Thyroid gland (tissue), 4 donors: Measurements from ENCODE around the gene C5orf46. TPM values are rescaled to one million over a fixed set of nuclear protein-coding genes. Genes with fewer than 3 reads are reported as not detected.
"Not testable (repeated sequence)": the region's sequence is repeated elsewhere in the genome, so short reads cannot be mapped to it uniquely, and the experiment has no call there.

Experiments
- DNase-seq, 2 donors: peaks; one replicate each; pipeline ENCODE4 v3.0.0-alpha.2; 2019
- H3K27ac ChIP-seq, 3 donors: fragments of 200-600 bp; sonication (generic); 1 replicate in 2 of 3; 2 replicates in 1 of 3; pipeline ENCODE4 v1.5.1; 2016 to 2019; ENCODE audit warnings: mild to moderate bottlenecking in 1 of 3, moderate library complexity in 1 of 3
- H3K27me3 ChIP-seq: fragments of 200-600 bp; sonication (generic); one replicate; pipeline ENCODE4 v1.5.1; 2019
- H3K36me3 ChIP-seq, 2 donors: fragments of 200-600 bp; sonication (generic); one replicate each; pipeline ENCODE4 v1.5.1; 2016 to 2019
- H3K4me1 ChIP-seq, 2 donors: fragments of 200-600 bp; sonication (generic); one replicate each; pipeline ENCODE4 v1.5.1; 2017 to 2019
- H3K4me3 ChIP-seq, 3 donors: fragments of 200-600 bp; sonication (generic); replicated peaks in 1 of 3; 1 replicate in 2 of 3; 2 replicates in 1 of 3; pipeline ENCODE4 v1.5.1; 2016; ENCODE audit warnings: mild to moderate bottlenecking in 1 of 3
- H3K9me3 ChIP-seq: fragments of 200-600 bp; sonication (generic); one replicate; pipeline ENCODE4 v1.5.1; 2017
- CTCF ChIP-seq, 6 experiments: fragments of 200-600 bp in 3 of 6; fragments of 450-650 bp in 3 of 6; sonication (generic) in 3 of 6; IDR thresholded peaks; one replicate each; pipeline ENCODE4 v1.5.1; 2016 to 2019; ENCODE audit warnings: antibody characterized with exemption in 6 of 6, mild to moderate bottlenecking in 2 of 6, inconsistent platforms in 1 of 6, moderate library complexity in 1 of 6
- POLR2A ChIP-seq, 2 donors: fragments of 450-650 bp; IDR thresholded peaks; one replicate each; pipeline ENCODE4 v1.6.1; 2017; ENCODE audit warnings: antibody characterized with exemption in 2 of 2, mild to moderate bottlenecking in 2 of 2, moderate library complexity in 1 of 2
- WGBS, 2 donors: methylation state at CpG; one replicate each; pipeline ENCODE4 v1.1.5; 2017; 5-methylcytosine and 5-hydroxymethylcytosine counted together
- intact Hi-C: fragments of 100-400 bp; cut with DNase I; formaldehyde crosslinking; loops from one replicate; pipeline ENCODE4 v1.15.1; 2023
- total RNA-seq, 4 donors: library from RNA; depleted of rRNA; stranded (reverse); fragments of >200 nt; gene quantifications; one replicate each; pipeline ENCODE4 v1.2.3, GENCODE V29; 2016

Gene C5orf46
- total RNA-seq, result not detected

- Histone ChIP-seq H3K4me3 (no peak within 1 kb of the TSS), H3K4me1 (peaks cover 7 to 18% of the 10 kb centered on the region in 2 donors), H3K27me3 (no peaks in the 10 kb centered on the region), H3K27ac (no peak within 1 kb of the TSS), H3K9me3 (no peaks in the 10 kb centered on the region), H3K36me3 (no peaks in the 10 kb centered on the region)
- no peak for DNase-seq
- 82 to 85% methylated on average over 8 of the region's 8 CpGs for WGBS, 2 donors
- intact Hi-C loops, result no loop called here
- no peak for TF ChIP-seq CTCF (IDR thresholded peaks at IDR 0.05)
- TF ChIP-seq POLR2A (IDR thresholded peaks at IDR 0.05), result no peak
Measured at GRCh38 chr5:147906326-147907095, at the start of gene C5orf46. Gene C5orf46 (minus strand): TSS chr5:147906538. CDS start chr5:147906501, 37 bp downstream.

DNA sequence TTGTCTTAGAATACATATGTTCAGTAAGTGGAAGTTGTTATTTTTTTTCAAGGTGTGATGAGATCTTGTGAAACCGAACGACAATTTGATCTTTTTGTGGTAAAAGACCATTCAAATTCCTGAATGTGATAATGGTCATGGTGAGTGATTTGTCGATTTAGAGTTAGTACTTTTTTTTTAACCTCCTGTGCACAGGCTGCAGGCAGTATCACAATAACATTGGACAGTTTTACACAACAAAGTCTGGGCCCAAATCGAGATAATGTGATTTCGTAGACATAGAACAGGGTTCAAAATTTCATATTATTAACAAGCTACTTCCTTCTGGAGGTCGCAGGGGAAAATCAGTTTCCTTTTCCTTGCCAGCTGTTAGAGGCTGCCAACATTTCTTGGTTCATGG, 48.6 kb upstream of the C5orf46 start:
- WGBS, 2 donors, result 52 to 55% methylated on average over 6 of the region's 6 CpGs
- Histone ChIP-seq H3K36me3 (no peaks in the 10 kb centered on the region), H3K9me3 (no peaks in the 10 kb centered on the region)

DNA sequence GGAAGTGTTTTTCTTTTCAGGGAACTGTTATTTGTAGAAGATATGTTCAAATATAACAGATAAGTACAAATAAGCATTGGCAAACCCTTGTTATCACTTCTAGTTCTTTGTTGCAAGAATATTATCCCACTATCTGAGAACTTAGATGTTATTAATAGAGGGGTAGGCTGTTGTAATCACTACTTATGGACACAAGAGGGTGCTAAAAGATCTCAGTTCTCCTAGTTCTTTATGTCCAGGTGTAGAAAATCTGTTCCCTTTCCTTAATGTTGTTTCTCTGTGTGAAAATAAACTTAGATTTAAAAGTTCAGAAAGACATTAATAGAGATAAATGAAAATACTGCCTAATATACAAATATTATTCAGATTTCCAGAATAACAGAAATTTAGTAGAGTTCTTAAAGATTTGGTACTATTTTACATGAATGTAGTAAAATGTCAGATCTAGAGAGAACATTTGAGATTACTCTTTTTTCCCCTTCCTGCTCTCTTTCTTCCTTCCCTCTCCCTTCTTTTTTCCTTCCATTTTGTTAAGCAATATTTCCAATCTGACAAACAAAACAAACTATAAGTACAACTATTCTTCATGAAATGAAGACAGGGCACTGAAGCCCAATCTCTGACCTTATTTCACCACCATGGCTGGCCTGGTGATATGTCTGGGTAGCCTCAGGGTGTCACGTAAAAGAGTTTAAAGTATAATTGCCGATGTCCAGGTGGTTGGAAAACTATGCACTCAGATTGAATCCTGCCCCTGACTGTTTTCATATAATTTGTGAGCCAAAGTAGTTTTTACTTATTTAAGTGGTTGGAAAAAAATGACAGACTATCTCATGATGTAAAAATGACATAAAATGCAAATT, 43.6 kb upstream of the C5orf46 start:
- no peak for DNase-seq
- intact Hi-C loops, result loop anchor here (10.0 kb wide), 1 partner anchor 175 kb away; no protein-coding TSS in a partner anchor
- WGBS, 2 donors, result 66 to 75% methylated on average over 2 of the region's 2 CpGs

More for the DNA sequence above, 48.6 kb upstream of the C5orf46 start:
- H3K4me3 ChIP-seq, result no peak overlapping the region
- no peak for TF ChIP-seq CTCF (IDR thresholded peaks at IDR 0.05)
- TF ChIP-seq POLR2A (IDR thresholded peaks at IDR 0.05), result no peak
- no peaks in the 10 kb centered on the region for H3K4me1 ChIP-seq
- H3K27me3 ChIP-seq, result no peaks in the 10 kb centered on the region
- intact Hi-C loops, result no loop called here
- DNase-seq, result no peak
- H3K27ac ChIP-seq, result no peak overlapping the region

GRCh38 chr5:147946658-147947274, 40.4 kb upstream of the C5orf46 start:
- not testable (repeated sequence) for H3K9me3 ChIP-seq, H3K27me3 ChIP-seq, H3K36me3 ChIP-seq, H3K4me3 ChIP-seq, H3K4me1 ChIP-seq, DNase-seq, H3K27ac ChIP-seq
- intact Hi-C loops, result loop anchor here (10.0 kb wide), 1 partner anchor 178 kb away; no protein-coding TSS in a partner anchor
- WGBS, 2 donors, result 92 to 94% methylated on average over 25 of the region's 25 CpGs

More for the DNA sequence above, 43.6 kb upstream of the C5orf46 start:
- no peaks in the 10 kb centered on the region for H3K36me3 ChIP-seq
- TF ChIP-seq POLR2A (IDR thresholded peaks at IDR 0.05) (no peak), CTCF (IDR thresholded peaks at IDR 0.05) (peak; percentile 23 to 77 (median 64))
- no peak overlapping the region for H3K27ac ChIP-seq
- no peak overlapping the region for H3K4me3 ChIP-seq
- H3K9me3 ChIP-seq, result no peaks in the 10 kb centered on the region
- H3K4me1 ChIP-seq, result no peaks in the 10 kb centered on the region
- no peaks in the 10 kb centered on the region for H3K27me3 ChIP-seq

DNA sequence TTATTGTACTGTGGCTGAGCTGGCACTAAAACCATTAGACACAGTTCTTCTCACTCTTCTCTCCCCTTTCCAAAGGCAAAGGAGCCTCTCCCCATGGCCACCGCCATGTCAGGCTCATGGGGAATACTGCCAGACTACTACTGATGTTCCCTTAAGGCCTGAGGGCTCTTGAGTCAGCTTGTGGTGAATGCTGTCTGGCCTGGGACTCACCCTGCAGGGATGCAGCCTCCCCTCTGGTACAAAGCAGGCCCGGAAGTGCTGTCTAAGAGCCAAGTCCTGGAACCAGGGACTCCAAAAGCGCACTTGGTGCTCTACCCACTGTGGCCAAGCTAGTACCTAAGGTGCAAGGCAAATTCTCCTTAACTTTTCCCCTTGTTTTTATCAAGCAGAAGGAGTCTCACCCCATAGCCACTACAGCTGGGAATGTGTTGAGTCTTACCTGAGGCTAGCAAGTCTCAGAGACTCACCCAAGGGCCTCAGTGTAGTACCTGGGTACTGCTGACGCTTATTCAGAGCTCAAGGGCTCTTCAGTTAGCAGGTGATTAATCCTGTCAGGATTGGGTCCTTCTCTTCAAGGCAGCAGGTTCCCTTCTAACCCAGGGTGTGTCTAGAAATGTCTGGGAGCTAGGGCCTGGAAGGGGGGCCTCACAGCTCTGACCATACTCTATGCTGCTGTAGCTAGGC, 33.2 kb upstream of the C5orf46 start:
- Histone ChIP-seq H3K27me3 (no peaks in the 10 kb centered on the region), H3K4me3 (no peak overlapping the region), H3K4me1 (no peaks in the 10 kb centered on the region), H3K27ac (no peak overlapping the region), H3K9me3 (no peaks in the 10 kb centered on the region), H3K36me3 (no peaks in the 10 kb centered on the region)
- intact Hi-C loops, result loop anchor here (5.0 to 10.0 kb wide), 3 partner anchors 52 to 185 kb away; no protein-coding TSS in a partner anchor
- no peak for TF ChIP-seq CTCF (IDR thresholded peaks at IDR 0.05)
- no peak for TF ChIP-seq POLR2A (IDR thresholded peaks at IDR 0.05)
- 84 to 94% methylated on average over 3 to 4 of the region's 4 CpGs for WGBS, 2 donors
- DNase-seq, result no peak
